CD14-positive monocyte (primary cell): Measurements from ENCODE around the gene KHDRBS1. TPM values are rescaled to one million over a fixed set of nuclear protein-coding genes. Genes with fewer than 3 reads are reported as not detected.
"Not testable (repeated sequence)": the region's sequence is repeated elsewhere in the genome, so short reads cannot be mapped to it uniquely, and the experiment has no call there.

Source experiments
- DNase-seq, 3 donors: peaks; one replicate each; pipeline ENCODE4 v3.0.0-alpha.2; 2011 to 2022
- H2AFZ ChIP-seq: 2 replicates; pipeline ENCODE4 v1.6.0; 2012; ENCODE audit warnings: mild to moderate bottlenecking, low read depth, low read length, inconsistent platforms; ENCODE audit not compliant: insufficient read depth, poor library complexity, severe bottlenecking
- H3K27ac ChIP-seq, 2 donors: 1 replicate in 1 of 2; 2 replicates in 1 of 2; pipeline ENCODE4 v1.5.1; 2012 to 2013; ENCODE audit warnings: low read length in 2 of 2, control low read depth in 1 of 2, inconsistent platforms in 1 of 2, low read depth in 1 of 2, mild to moderate bottlenecking in 1 of 2
- H3K27me3 ChIP-seq, 2 donors: one replicate each; pipeline versions ENCODE4 v1.6.0 to v1.6.1; 2011 to 2013; ENCODE audit warnings: low read length in 2 of 2; ENCODE audit not compliant: control insufficient read depth in 2 of 2, insufficient read depth in 2 of 2
- H3K36me3 ChIP-seq, 2 donors: replicated peaks in 1 of 2; 1 replicate in 1 of 2; 2 replicates in 1 of 2; pipeline versions ENCODE4 v1.5.1 to v1.6.1; 2012 to 2013; ENCODE audit warnings: low read length in 2 of 2, control low read depth in 1 of 2, inconsistent platforms in 1 of 2, mild to moderate bottlenecking in 1 of 2; ENCODE audit not compliant: insufficient read depth in 2 of 2, control insufficient read depth in 1 of 2
- H3K4me1 ChIP-seq, 2 donors: 1 replicate in 1 of 2; 2 replicates in 1 of 2; pipeline versions ENCODE4 v1.5.1 to v1.6.1; 2012 to 2013; ENCODE audit warnings: low read length in 2 of 2, control low read depth in 1 of 2, inconsistent platforms in 1 of 2, mild to moderate bottlenecking in 1 of 2, moderate library complexity in 1 of 2; ENCODE audit not compliant: insufficient read depth in 2 of 2, control insufficient read depth in 1 of 2
- H3K4me2 ChIP-seq: replicated peaks from 2 replicates; pipeline ENCODE3; 2012; ENCODE audit warnings: low read length, moderate library complexity, mild to moderate bottlenecking; ENCODE audit not compliant: poor library complexity, severe bottlenecking; ENCODE audit errors: extremely low read depth
- H3K4me3 ChIP-seq, 3 experiments: fragments of 200-600 bp in 1 of 3; sonication (generic) in 1 of 3; replicated peaks in 1 of 3; 1 replicate in 2 of 3; 2 replicates in 1 of 3; pipeline ENCODE4 v1.5.1; 2011 to 2013; ENCODE audit warnings: low read length in 3 of 3, mild to moderate bottlenecking in 3 of 3, control low read depth in 2 of 3, low read depth in 2 of 3, inconsistent platforms in 1 of 3, moderate library complexity in 1 of 3
- H3K79me2 ChIP-seq: 2 replicates; pipeline ENCODE4 v1.6.0; 2012; ENCODE audit warnings: mild to moderate bottlenecking, control low read depth, inconsistent platforms, low read length, moderate library complexity; ENCODE audit not compliant: insufficient read depth
- H3K9ac ChIP-seq: 2 replicates; pipeline ENCODE4 v1.6.0; 2017; ENCODE audit warnings: low read length, mild to moderate bottlenecking; ENCODE audit not compliant: insufficient read depth, poor library complexity, severe bottlenecking
- H3K9me3 ChIP-seq, 2 donors: replicated peaks in 1 of 2; 1 replicate in 1 of 2; 2 replicates in 1 of 2; pipeline versions ENCODE4 v1.5.1 to v1.6.1; 2012 to 2013; ENCODE audit warnings: low read length in 2 of 2, control low read depth in 1 of 2; ENCODE audit not compliant: control insufficient read depth in 1 of 2, insufficient read depth in 1 of 2
- H4K20me1 ChIP-seq: 2 replicates; pipeline ENCODE4 v1.6.0; 2012; ENCODE audit warnings: mild to moderate bottlenecking, low read length, control low read depth, moderate library complexity; ENCODE audit not compliant: insufficient read depth
- H3K27ac Mint-ChIP-seq, 7 donors: one replicate each; pipeline ENCODE4 v1.8.0; 2020; ENCODE audit warnings: mild to moderate bottlenecking in 7 of 7, mixed read lengths in 7 of 7, moderate library complexity in 6 of 7, inconsistent platforms in 2 of 7
- H3K27me3 Mint-ChIP-seq, 3 donors: one replicate each; pipeline ENCODE4 v1.8.0; 2021 to 2022; ENCODE audit warnings: low read depth in 3 of 3, mild to moderate bottlenecking in 3 of 3, mixed read lengths in 3 of 3, moderate library complexity in 3 of 3, inconsistent platforms in 1 of 3
- H3K36me3 Mint-ChIP-seq, 2 donors: one replicate each; pipeline ENCODE4 v1.8.0; 2020; ENCODE audit warnings: mixed read lengths in 2 of 2, inconsistent platforms in 1 of 2, mild to moderate bottlenecking in 1 of 2
- H3K4me1 Mint-ChIP-seq: one replicate; pipeline ENCODE4 v1.8.0; 2020; ENCODE audit warnings: mild to moderate bottlenecking, mixed read lengths
- H3K4me3 Mint-ChIP-seq, 2 donors: one replicate each; pipeline ENCODE4 v1.8.0; 2020; ENCODE audit warnings: mild to moderate bottlenecking in 2 of 2, mixed read lengths in 2 of 2, moderate library complexity in 1 of 2
- H3K9me3 Mint-ChIP-seq, 7 donors: one replicate each; pipeline ENCODE4 v1.8.0; 2020 to 2022; ENCODE audit warnings: mixed read lengths in 7 of 7, mild to moderate bottlenecking in 6 of 7, moderate library complexity in 6 of 7, inconsistent platforms in 2 of 7
- WGBS: methylation state at CpG from one replicate; pipeline ENCODE4 v1.1.5; 2013; ENCODE audit warnings: missing lambda C conversion rate; ENCODE audit not compliant: insufficient coverage; 5-methylcytosine and 5-hydroxymethylcytosine counted together
- intact Hi-C, 2 donors: fragments of 100-400 bp; cut with micrococcal nuclease; formaldehyde crosslinking; loops; one replicate each; pipeline versions ENCODE4 v1.15.0 to v1.15.1; 2023
- polyA plus RNA-seq, 3 donors: library from polyadenylated mRNA; depleted of rRNA in 1 of 3; unstranded in 2 of 3; stranded (reverse) in 1 of 3; fragments of 300-500 nt in 2 of 3; fragments of >200 nt in 1 of 3; fragmentation: Illumina TruSeq in 2 of 3; gene quantifications; 1 replicate in 2 of 3; 2 replicates in 1 of 3; pipeline ENCODE4 v1.2.3, GENCODE V29; 2012 to 2021
- TF ChIP-seq, protein P1 (sequence below): fragments of 200-600 bp; IDR thresholded peaks from one replicate; pipeline ENCODE4 v1.8.0; 2022; ENCODE audit warnings: antibody characterized with exemption, mild to moderate bottlenecking

The KHDRBS1 gene
- polyA plus RNA-seq, 3 donors = 40.7 to 65.6 (median 51.6) TPM

GRCh38 chr1:32082022-32082421 lies 68.4 kb downstream of the KHDRBS1 start:
- H3K9me3 ChIP-seq = no peaks in the 10 kb centered on the region
- Mint-ChIP-seq H3K9me3 (no peaks in the 10 kb centered on the region), H3K27me3 (no peaks in the 10 kb centered on the region), H3K27ac (peak overlapping the region in 2 of 7 donors; percentile 7 to 72), H3K4me1 (peaks cover 9% of the 10 kb centered on the region), H3K4me3 (no peak overlapping the region), H3K36me3 (peaks cover 56 to 79% of the 10 kb centered on the region in 2 donors)
- intact Hi-C loops = no loop called here
- H3K9ac ChIP-seq = no peak overlapping the region
- no peak overlapping the region for H3K4me2 ChIP-seq
- H2AFZ ChIP-seq = no peak overlapping the region
- WGBS = no CpG with 5 or more reads among the region's 1 CpG
- H3K79me2 ChIP-seq = no peaks in the 10 kb centered on the region
- no peak overlapping the region for H3K27ac ChIP-seq
- peaks cover 6% of the 10 kb centered on the region in 2 donors for H3K4me1 ChIP-seq
- no peaks in the 10 kb centered on the region for H4K20me1 ChIP-seq
- no peak for DNase-seq
- no peak overlapping the region for H3K4me3 ChIP-seq
- H3K36me3 ChIP-seq = peaks cover 48 to 78% of the 10 kb centered on the region in 2 donors
- H3K27me3 ChIP-seq = no peaks in the 10 kb centered on the region
- TF ChIP-seq, protein P1, sequence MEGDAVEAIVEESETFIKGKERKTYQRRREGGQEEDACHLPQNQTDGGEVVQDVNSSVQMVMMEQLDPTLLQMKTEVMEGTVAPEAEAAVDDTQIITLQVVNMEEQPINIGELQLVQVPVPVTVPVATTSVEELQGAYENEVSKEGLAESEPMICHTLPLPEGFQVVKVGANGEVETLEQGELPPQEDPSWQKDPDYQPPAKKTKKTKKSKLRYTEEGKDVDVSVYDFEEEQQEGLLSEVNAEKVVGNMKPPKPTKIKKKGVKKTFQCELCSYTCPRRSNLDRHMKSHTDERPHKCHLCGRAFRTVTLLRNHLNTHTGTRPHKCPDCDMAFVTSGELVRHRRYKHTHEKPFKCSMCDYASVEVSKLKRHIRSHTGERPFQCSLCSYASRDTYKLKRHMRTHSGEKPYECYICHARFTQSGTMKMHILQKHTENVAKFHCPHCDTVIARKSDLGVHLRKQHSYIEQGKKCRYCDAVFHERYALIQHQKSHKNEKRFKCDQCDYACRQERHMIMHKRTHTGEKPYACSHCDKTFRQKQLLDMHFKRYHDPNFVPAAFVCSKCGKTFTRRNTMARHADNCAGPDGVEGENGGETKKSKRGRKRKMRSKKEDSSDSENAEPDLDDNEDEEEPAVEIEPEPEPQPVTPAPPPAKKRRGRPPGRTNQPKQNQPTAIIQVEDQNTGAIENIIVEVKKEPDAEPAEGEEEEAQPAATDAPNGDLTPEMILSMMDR = no peak

DNA sequence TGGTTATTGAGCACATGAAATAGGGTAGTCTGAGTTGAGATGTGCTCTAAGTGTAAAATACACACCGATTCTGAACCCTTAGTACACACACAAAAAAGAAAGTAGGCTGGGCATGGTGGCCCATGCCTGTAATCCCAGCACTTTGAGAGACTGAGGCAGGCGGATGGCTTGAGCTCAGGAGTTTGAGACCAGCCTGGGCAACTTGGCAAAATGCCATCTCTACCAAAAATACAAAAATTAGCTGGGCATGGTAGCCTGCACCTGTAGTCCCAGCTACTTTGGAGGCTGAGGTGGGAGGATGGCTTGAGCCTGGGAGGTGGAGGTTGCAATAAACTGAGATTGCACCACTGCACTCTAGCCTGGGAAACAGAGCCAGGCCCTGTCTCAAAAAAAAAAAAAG lies 72.7 kb downstream of the KHDRBS1 start:
- Mint-ChIP-seq H3K36me3 (peaks cover 53 to 78% of the 10 kb centered on the region in 2 donors), H3K27ac (peak overlapping the region in 1 of 7 donors; percentile 24)
- H3K27ac ChIP-seq = peak overlapping the region in 1 of 2 donors; percentile 14
- H3K9me3 Mint-ChIP-seq, H3K4me3 Mint-ChIP-seq, H3K27me3 Mint-ChIP-seq, H3K4me1 Mint-ChIP-seq, H3K4me1 ChIP-seq, H3K4me3 ChIP-seq, H3K79me2 ChIP-seq, H4K20me1 ChIP-seq, DNase-seq, H3K4me2 ChIP-seq, H3K27me3 ChIP-seq, H3K9me3 ChIP-seq, intact Hi-C loops, H2AFZ ChIP-seq, H3K9ac ChIP-seq: not testable (repeated sequence)
- WGBS = no CpG with 5 or more reads among the region's 2 CpGs
- peaks cover 47 to 72% of the 10 kb centered on the region in 2 donors for H3K36me3 ChIP-seq
